ENCODE data around the gene ZNF281. TPM values are rescaled to one million over a fixed set of nuclear protein-coding genes. Genes with fewer than 3 reads are reported as not detected.

ZNF281 gene
- total RNA-seq, 1 experiment from 2014 or later, result 47.7 TPM

GRCh38 chr1:200432586-200432985, 22.8 kb upstream of the ZNF281 start (continued):
- TF ChIP-seq, protein P1, sequence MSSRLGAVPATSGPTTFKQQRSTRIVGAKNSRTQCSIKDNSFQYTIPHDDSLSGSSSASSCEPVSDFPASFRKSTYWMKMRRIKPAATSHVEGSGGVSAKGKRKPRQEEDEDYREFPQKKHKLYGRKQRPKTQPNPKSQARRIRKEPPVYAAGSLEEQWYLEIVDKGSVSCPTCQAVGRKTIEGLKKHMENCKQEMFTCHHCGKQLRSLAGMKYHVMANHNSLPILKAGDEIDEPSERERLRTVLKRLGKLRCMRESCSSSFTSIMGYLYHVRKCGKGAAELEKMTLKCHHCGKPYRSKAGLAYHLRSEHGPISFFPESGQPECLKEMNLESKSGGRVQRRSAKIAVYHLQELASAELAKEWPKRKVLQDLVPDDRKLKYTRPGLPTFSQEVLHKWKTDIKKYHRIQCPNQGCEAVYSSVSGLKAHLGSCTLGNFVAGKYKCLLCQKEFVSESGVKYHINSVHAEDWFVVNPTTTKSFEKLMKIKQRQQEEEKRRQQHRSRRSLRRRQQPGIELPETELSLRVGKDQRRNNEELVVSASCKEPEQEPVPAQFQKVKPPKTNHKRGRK (CRISPR knock-in tag; IDR thresholded peaks at IDR 0.05; ENCODE audit: borderline replicate concordance), result no peak
- TF ChIP-seq OVOL2 (CRISPR knock-in tag; IDR thresholded peaks at IDR 0.05; ENCODE audit: borderline replicate concordance), result no peak
- no peak for TF ChIP-seq ZNF416 (CRISPR knock-in tag; IDR thresholded peaks at IDR 0.05)

GRCh38 chr1:200429221-200429751, 19.4 kb upstream of the ZNF281 start:
- H3K27ac Mint-ChIP-seq, result no peak overlapping the region; the same call in 1 of the 2 replicates
- peaks cover 31% of the 10 kb centered on the region for H3K36me3 Mint-ChIP-seq
- POLR2A ChIA-PET, result interaction anchor here (0.6 kb wide), 1 partner anchor 79 kb away, joined by 3 read pairs; no protein-coding TSS in a partner anchor
- peaks cover 10% of the 10 kb centered on the region for H3K9me3 Mint-ChIP-seq
- TF ChIP-seq ZNF396 (CRISPR knock-in tag; IDR thresholded peaks at IDR 0.05; ENCODE audit: borderline replicate concordance) (no peak), HMGA2 (CRISPR knock-in tag; IDR thresholded peaks at IDR 0.05) (no peak), GABPB1 (CRISPR knock-in tag; IDR thresholded peaks at IDR 0.05) (peak; percentile 51; the same call in 1 of the 2 replicates), SOX15 (CRISPR knock-in tag; IDR thresholded peaks at IDR 0.05) (no peak), TCF7 (CRISPR knock-in tag; IDR thresholded peaks at IDR 0.05; ENCODE audit: low read depth) (no peak)
- TF ChIP-seq, protein P2, sequence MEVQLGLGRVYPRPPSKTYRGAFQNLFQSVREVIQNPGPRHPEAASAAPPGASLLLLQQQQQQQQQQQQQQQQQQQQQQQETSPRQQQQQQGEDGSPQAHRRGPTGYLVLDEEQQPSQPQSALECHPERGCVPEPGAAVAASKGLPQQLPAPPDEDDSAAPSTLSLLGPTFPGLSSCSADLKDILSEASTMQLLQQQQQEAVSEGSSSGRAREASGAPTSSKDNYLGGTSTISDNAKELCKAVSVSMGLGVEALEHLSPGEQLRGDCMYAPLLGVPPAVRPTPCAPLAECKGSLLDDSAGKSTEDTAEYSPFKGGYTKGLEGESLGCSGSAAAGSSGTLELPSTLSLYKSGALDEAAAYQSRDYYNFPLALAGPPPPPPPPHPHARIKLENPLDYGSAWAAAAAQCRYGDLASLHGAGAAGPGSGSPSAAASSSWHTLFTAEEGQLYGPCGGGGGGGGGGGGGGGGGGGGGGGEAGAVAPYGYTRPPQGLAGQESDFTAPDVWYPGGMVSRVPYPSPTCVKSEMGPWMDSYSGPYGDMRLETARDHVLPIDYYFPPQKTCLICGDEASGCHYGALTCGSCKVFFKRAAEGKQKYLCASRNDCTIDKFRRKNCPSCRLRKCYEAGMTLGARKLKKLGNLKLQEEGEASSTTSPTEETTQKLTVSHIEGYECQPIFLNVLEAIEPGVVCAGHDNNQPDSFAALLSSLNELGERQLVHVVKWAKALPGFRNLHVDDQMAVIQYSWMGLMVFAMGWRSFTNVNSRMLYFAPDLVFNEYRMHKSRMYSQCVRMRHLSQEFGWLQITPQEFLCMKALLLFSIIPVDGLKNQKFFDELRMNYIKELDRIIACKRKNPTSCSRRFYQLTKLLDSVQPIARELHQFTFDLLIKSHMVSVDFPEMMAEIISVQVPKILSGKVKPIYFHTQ (CRISPR knock-in tag; IDR thresholded peaks at IDR 0.05), result no peak
- CTCF ChIA-PET, result no interaction called here
- H3K4me1 Mint-ChIP-seq, result peaks cover 8% of the 10 kb centered on the region; the same call in 1 of the 2 replicates
- H3K4me3 Mint-ChIP-seq, result no peak overlapping the region
- DNase-seq (ENCODE audit: low spot score) (no peak), ATAC-seq (no peak)
- H3K27me3 Mint-ChIP-seq (ENCODE audit: low read depth), result no peaks in the 10 kb centered on the region

DNA sequence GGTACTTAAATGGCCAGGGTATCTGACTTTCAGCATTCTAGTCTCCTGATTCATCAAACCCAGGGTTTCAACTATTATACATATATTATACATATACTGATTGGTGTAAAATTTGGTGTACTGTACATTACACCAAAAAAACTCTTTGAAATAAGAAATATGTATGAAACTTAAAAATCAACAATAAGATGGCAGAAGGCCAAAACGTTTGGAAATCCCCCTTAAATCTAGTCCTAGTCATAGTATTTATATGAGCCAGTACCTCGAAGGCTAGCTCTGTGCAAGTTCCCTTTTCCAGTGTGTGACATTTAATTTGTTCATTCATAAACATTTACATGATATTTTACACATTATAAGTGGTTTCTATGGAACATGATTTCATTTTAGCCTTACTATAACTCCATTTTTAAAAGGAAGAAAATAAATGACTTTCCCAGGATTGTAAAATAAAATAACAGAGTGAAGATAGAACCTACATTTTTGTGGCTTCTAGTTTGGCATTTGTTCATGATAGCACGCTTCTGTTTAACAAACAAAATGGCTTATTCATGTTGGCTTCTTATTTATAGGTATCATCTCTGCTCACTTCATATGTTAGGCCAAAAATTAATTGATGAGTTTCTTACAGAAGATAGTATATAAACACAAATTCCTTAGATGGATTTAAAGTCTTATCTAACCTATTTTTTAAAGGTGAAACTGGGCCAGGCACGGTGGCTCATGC, 18.8 kb upstream of the ZNF281 start:
- Mint-ChIP-seq H3K36me3 (peaks cover 27% of the 10 kb centered on the region), H3K27me3 (ENCODE audit: low read depth) (no peaks in the 10 kb centered on the region), H3K4me1 (peaks cover 8% of the 10 kb centered on the region; the same call in 1 of the 2 replicates), H3K9me3 (peaks cover 10% of the 10 kb centered on the region), H3K27ac (no peak overlapping the region; the same call in 1 of the 2 replicates), H3K4me3 (no peak overlapping the region)
- CTCF ChIA-PET, result interaction anchor here (1.2 kb wide), 1 partner anchor 12 kb away, joined by 4 read pairs; no protein-coding TSS in a partner anchor
- no peak for DNase-seq (ENCODE audit: low spot score)
- no peak for ATAC-seq
- POLR2A ChIA-PET, result interaction anchor here (0.6 kb wide), 1 partner anchor 78 kb away, joined by 3 read pairs; no protein-coding TSS in a partner anchor
- no peak for TF ChIP-seq TCF7 (CRISPR knock-in tag; IDR thresholded peaks at IDR 0.05; ENCODE audit: low read depth)
- TF ChIP-seq, protein P3, sequence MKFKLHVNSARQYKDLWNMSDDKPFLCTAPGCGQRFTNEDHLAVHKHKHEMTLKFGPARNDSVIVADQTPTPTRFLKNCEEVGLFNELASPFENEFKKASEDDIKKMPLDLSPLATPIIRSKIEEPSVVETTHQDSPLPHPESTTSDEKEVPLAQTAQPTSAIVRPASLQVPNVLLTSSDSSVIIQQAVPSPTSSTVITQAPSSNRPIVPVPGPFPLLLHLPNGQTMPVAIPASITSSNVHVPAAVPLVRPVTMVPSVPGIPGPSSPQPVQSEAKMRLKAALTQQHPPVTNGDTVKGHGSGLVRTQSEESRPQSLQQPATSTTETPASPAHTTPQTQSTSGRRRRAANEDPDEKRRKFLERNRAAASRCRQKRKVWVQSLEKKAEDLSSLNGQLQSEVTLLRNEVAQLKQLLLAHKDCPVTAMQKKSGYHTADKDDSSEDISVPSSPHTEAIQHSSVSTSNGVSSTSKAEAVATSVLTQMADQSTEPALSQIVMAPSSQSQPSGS (CRISPR knock-in tag; IDR thresholded peaks at IDR 0.05; ENCODE audit: borderline replicate concordance, low read depth), result no peak
- TF ChIP-seq MAX (CRISPR knock-in tag; IDR thresholded peaks at IDR 0.05), result no peak
- TF ChIP-seq JAZF1 (CRISPR knock-in tag; IDR thresholded peaks at IDR 0.05), result no peak
- TF ChIP-seq FOXK1 (CRISPR knock-in tag; IDR thresholded peaks at IDR 0.05), result no peak
- no peak for TF ChIP-seq NFYB (CRISPR knock-in tag; conservative IDR thresholded peaks at IDR 0.05; ENCODE audit: low read depth)
- no peak for TF ChIP-seq MXD4 (CRISPR knock-in tag; IDR thresholded peaks at IDR 0.05; ENCODE audit: borderline replicate concordance)
- TF ChIP-seq, protein P4, sequence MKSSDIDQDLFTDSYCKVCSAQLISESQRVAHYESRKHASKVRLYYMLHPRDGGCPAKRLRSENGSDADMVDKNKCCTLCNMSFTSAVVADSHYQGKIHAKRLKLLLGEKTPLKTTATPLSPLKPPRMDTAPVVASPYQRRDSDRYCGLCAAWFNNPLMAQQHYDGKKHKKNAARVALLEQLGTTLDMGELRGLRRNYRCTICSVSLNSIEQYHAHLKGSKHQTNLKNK (CRISPR knock-in tag; IDR thresholded peaks at IDR 0.05), result no peak
- no peak for TF ChIP-seq ARID4B (CRISPR knock-in tag; IDR thresholded peaks at IDR 0.05; ENCODE audit: borderline replicate concordance)
- TF ChIP-seq ZNF121 (CRISPR knock-in tag; IDR thresholded peaks at IDR 0.05), result no peak
- TF ChIP-seq FOXP1 (CRISPR knock-in tag; IDR thresholded peaks at IDR 0.05; ENCODE audit: borderline replicate concordance), result no peak
- TF ChIP-seq ZNF671 (CRISPR knock-in tag; IDR thresholded peaks at IDR 0.05), result no peak
- TF ChIP-seq NR3C1 (CRISPR knock-in tag; conservative IDR thresholded peaks at IDR 0.05; ENCODE audit: low read depth), result no peak
